Neuronal stem cell (in vitro differentiated cells): ENCODE results near the gene SHISA9.

Source experiments
- DNase-seq: peaks from one replicate; pipeline ENCODE4 v3.0.0-alpha.2; 2013; ENCODE audit warnings: low spot score
- H2AFZ ChIP-seq: one replicate; pipeline ENCODE4 v1.6.1; 2013; ENCODE audit warnings: mild to moderate bottlenecking, low read length, inconsistent platforms
- H2AK5ac ChIP-seq: 2 replicates; pipeline ENCODE4 v1.6.1; 2013; ENCODE audit warnings: low read depth, mild to moderate bottlenecking, inconsistent platforms, low read length, moderate library complexity, mixed read lengths
- H2BK120ac ChIP-seq: 2 replicates; pipeline ENCODE4 v1.6.1; 2013; ENCODE audit warnings: low read depth, mild to moderate bottlenecking, inconsistent platforms, low read length, moderate library complexity, mixed read lengths
- H2BK12ac ChIP-seq: one replicate; pipeline ENCODE4 v1.6.1; 2013; ENCODE audit warnings: low read length, inconsistent platforms
- H2BK15ac ChIP-seq: 2 replicates; pipeline ENCODE4 v1.6.1; 2013; ENCODE audit warnings: mild to moderate bottlenecking, low read length, inconsistent platforms, mixed read lengths
- H2BK5ac ChIP-seq: one replicate; pipeline ENCODE4 v1.6.1; 2013; ENCODE audit warnings: inconsistent platforms, mild to moderate bottlenecking, low read length, moderate library complexity
- H3K14ac ChIP-seq: one replicate; pipeline ENCODE4 v1.6.1; 2013; ENCODE audit warnings: low read length, inconsistent platforms
- H3K18ac ChIP-seq: 2 replicates; pipeline ENCODE4 v1.6.1; 2013; ENCODE audit warnings: low read length, inconsistent platforms
- H3K23ac ChIP-seq: 2 replicates; pipeline ENCODE4 v1.6.1; 2013; ENCODE audit warnings: low read depth, mild to moderate bottlenecking, mixed read lengths, low read length, inconsistent platforms; ENCODE audit not compliant: poor library complexity
- H3K27ac ChIP-seq: replicated peaks from 3 replicates; pipeline ENCODE4 v1.5.1; 2013; ENCODE audit warnings: low read length, inconsistent platforms
- H3K27me3 ChIP-seq, 3 experiments: 2 replicates each; pipeline ENCODE4 v1.6.1; 2013; ENCODE audit warnings: low read length in 3 of 3, mild to moderate bottlenecking in 2 of 3, inconsistent platforms in 1 of 3, low read depth in 1 of 3, mixed read lengths in 1 of 3, moderate library complexity in 1 of 3; ENCODE audit not compliant: control insufficient read depth in 3 of 3, insufficient read depth in 3 of 3
- H3K36me3 ChIP-seq, 2 donors: replicated peaks in 1 of 2; 2 replicates each; pipeline ENCODE4 v1.6.1; 2013; ENCODE audit warnings: low read length in 2 of 2; ENCODE audit not compliant: control insufficient read depth in 2 of 2, insufficient read depth in 2 of 2
- H3K4ac ChIP-seq: 2 replicates; pipeline ENCODE4 v1.6.1; 2013; ENCODE audit warnings: inconsistent platforms, mild to moderate bottlenecking, low read length, moderate library complexity
- H3K4me1 ChIP-seq, 2 donors: 1 replicate in 1 of 2; 2 replicates in 1 of 2; pipeline ENCODE4 v1.6.1; 2013; ENCODE audit warnings: low read length in 2 of 2, low read depth in 1 of 2; ENCODE audit not compliant: control insufficient read depth in 2 of 2, insufficient read depth in 1 of 2
- H3K4me2 ChIP-seq: one replicate; pipeline ENCODE4 v1.6.1; 2013; ENCODE audit warnings: mild to moderate bottlenecking, low read length, inconsistent platforms; ENCODE audit not compliant: insufficient read depth, poor library complexity, severe bottlenecking
- H3K4me3 ChIP-seq, 2 donors: 2 replicates each; pipeline ENCODE4 v1.5.1; 2013; ENCODE audit warnings: low read length in 2 of 2, mild to moderate bottlenecking in 2 of 2, inconsistent platforms in 1 of 2, moderate library complexity in 1 of 2
- H3K79me1 ChIP-seq: one replicate; pipeline ENCODE4 v1.6.1; 2013; ENCODE audit warnings: low read depth, mild to moderate bottlenecking, inconsistent platforms, low read length, moderate library complexity
- H3K9ac ChIP-seq: one replicate; pipeline ENCODE4 v1.6.1; 2013; ENCODE audit warnings: mild to moderate bottlenecking, low read depth, low read length, inconsistent platforms; ENCODE audit not compliant: poor library complexity
- H3K9me3 ChIP-seq, 2 donors: replicated peaks in 1 of 2; 2 replicates each; pipeline versions ENCODE3 to v1.6.1; 2013; ENCODE audit warnings: low read length in 2 of 2, mild to moderate bottlenecking in 2 of 2, inconsistent platforms in 1 of 2, low read depth in 1 of 2, mixed read lengths in 1 of 2, moderate library complexity in 1 of 2; ENCODE audit not compliant: control insufficient read depth in 2 of 2, insufficient read depth in 1 of 2
- H4K8ac ChIP-seq: one replicate; pipeline ENCODE4 v1.6.1; 2013; ENCODE audit warnings: low read depth, mild to moderate bottlenecking, inconsistent platforms, low read length, moderate library complexity
- H4K91ac ChIP-seq: one replicate; pipeline ENCODE4 v1.6.1; 2013; ENCODE audit warnings: low read length, low read depth, mild to moderate bottlenecking, inconsistent platforms; ENCODE audit not compliant: poor library complexity
- WGBS, 2 donors: extraction: QIAGEN DNeasy Blood & Tissue Kit; methylation state at CpG; one replicate each; pipeline ENCODE4 v1.1.7; 2013; ENCODE audit warnings: missing lambda C conversion rate in 2 of 2, mixed read lengths in 1 of 2; ENCODE audit not compliant: insufficient read length in 2 of 2, insufficient replicate concordance in 1 of 2; ENCODE audit errors: extremely low coverage in 2 of 2; 5-methylcytosine and 5-hydroxymethylcytosine counted together

SHISA9 gene

GRCh38 chr16:13264749-13265552 is 363.6 kb downstream of the SHISA9 start:
- Histone ChIP-seq H3K27me3 (no peaks in the 10 kb centered on the region), H3K4me2 (no peak overlapping the region), H3K4ac (no peak overlapping the region), H4K91ac (no peak overlapping the region), H3K79me1 (no peaks in the 10 kb centered on the region), H3K14ac (no peak overlapping the region), H3K4me3 (no peak overlapping the region), H2AFZ (no peak overlapping the region), H3K9ac (peak overlapping the region; percentile 33), H3K4me1 (no peaks in the 10 kb centered on the region), H3K36me3 (no peaks in the 10 kb centered on the region), H3K9me3 (no peaks in the 10 kb centered on the region), H2BK120ac (no peak overlapping the region), H3K18ac (no peak overlapping the region), H3K23ac (no peak overlapping the region), H2BK15ac (no peak overlapping the region), H2BK12ac (no peak overlapping the region), H2AK5ac (no peak overlapping the region), H2BK5ac (no peak overlapping the region), H4K8ac (no peak overlapping the region), H3K27ac (no peak overlapping the region)
- no peak for DNase-seq
- 95 to 100% methylated on average over 1 of the region's 4 CpGs for WGBS, 2 donors

GRCh38 chr16:13269359-13269758 is 368.0 kb downstream of the SHISA9 start:
- no peak overlapping the region for H4K8ac ChIP-seq
- no peak overlapping the region for H3K18ac ChIP-seq
- H2BK12ac ChIP-seq, result no peak overlapping the region
- H3K9ac ChIP-seq, result no peak overlapping the region
- H3K27me3 ChIP-seq, result no peaks in the 10 kb centered on the region
- H2BK5ac ChIP-seq, result no peak overlapping the region
- no peak overlapping the region for H3K4me3 ChIP-seq
- no peak overlapping the region for H2AFZ ChIP-seq
- no peak overlapping the region for H3K27ac ChIP-seq
- no peak for DNase-seq
- no CpG with 5 or more reads among the region's 1 CpG for WGBS, 2 donors
- H3K4me1 ChIP-seq, result no peaks in the 10 kb centered on the region
- no peak overlapping the region for H3K14ac ChIP-seq
- H3K4ac ChIP-seq, result no peak overlapping the region
- H4K91ac ChIP-seq, result no peak overlapping the region
- no peak overlapping the region for H2BK120ac ChIP-seq
- no peaks in the 10 kb centered on the region for H3K36me3 ChIP-seq
- no peak overlapping the region for H2BK15ac ChIP-seq
- H3K23ac ChIP-seq, result no peak overlapping the region
- H3K9me3 ChIP-seq, result no peaks in the 10 kb centered on the region
- no peak overlapping the region for H3K4me2 ChIP-seq
- H2AK5ac ChIP-seq, result no peak overlapping the region
- no peaks in the 10 kb centered on the region for H3K79me1 ChIP-seq

- Histone ChIP-seq H3K18ac (no peak overlapping the region), H3K4ac (no peak overlapping the region), H3K4me3 (no peak overlapping the region), H3K27ac (no peak overlapping the region), H3K23ac (no peak overlapping the region), H2BK5ac (no peak overlapping the region), H3K14ac (no peak overlapping the region), H3K4me2 (no peak overlapping the region), H3K36me3 (no peaks in the 10 kb centered on the region), H2BK12ac (no peak overlapping the region), H3K9me3 (no peaks in the 10 kb centered on the region), H4K91ac (no peak overlapping the region), H2AFZ (no peak overlapping the region), H2AK5ac (no peak overlapping the region), H2BK120ac (no peak overlapping the region), H3K79me1 (no peaks in the 10 kb centered on the region), H3K9ac (no peak overlapping the region), H2BK15ac (no peak overlapping the region), H4K8ac (no peak overlapping the region), H3K27me3 (no peaks in the 10 kb centered on the region), H3K4me1 (no peaks in the 10 kb centered on the region)
- WGBS, 2 donors, result no CpG with 5 or more reads among the region's 5 CpGs
- no peak for DNase-seq
These were observed 368.6 kb downstream of the SHISA9 start for GRCh38 chr16:13269905-13270528.

- Histone ChIP-seq H2BK5ac (no peak overlapping the region), H3K4ac (no peak overlapping the region), H2BK120ac (no peak overlapping the region), H3K9me3 (no peaks in the 10 kb centered on the region), H3K4me1 (no peaks in the 10 kb centered on the region), H3K18ac (no peak overlapping the region), H3K23ac (no peak overlapping the region), H3K4me3 (no peak overlapping the region), H4K91ac (no peak overlapping the region), H3K27me3 (no peaks in the 10 kb centered on the region), H2BK12ac (no peak overlapping the region), H3K9ac (no peak overlapping the region), H3K4me2 (no peak overlapping the region), H4K8ac (no peak overlapping the region), H3K27ac (no peak overlapping the region), H3K36me3 (no peaks in the 10 kb centered on the region), H2AK5ac (no peak overlapping the region), H3K14ac (no peak overlapping the region), H3K79me1 (no peaks in the 10 kb centered on the region), H2AFZ (no peak overlapping the region), H2BK15ac (no peak overlapping the region)
- WGBS, 2 donors, result no CpG with 5 or more reads among the region's 1 CpG
- DNase-seq, result no peak
These were observed 369.2 kb downstream of the SHISA9 start for GRCh38 chr16:13270602-13271001.
